GM18519 (cell line): Measurements from ENCODE around the gene ZNF562.
"Not testable (repeated sequence)": the region's sequence is repeated elsewhere in the genome, so short reads cannot be mapped to it uniquely, and the experiment has no call there.

Experiments used
- ATAC-seq: cut with Tn5 transposase; IDR thresholded peaks from one replicate; pipeline ENCODE4 v1.9.1; 2021; ENCODE audit warnings: mild to moderate bottlenecking, moderate library complexity; ENCODE audit not compliant: unreplicated experiment, low FRiP score

Gene ZNF562

GRCh38 chr19:9674663-9675357, at the start of gene ZNF562:
Gene ZNF562, minus strand, starts transcription at chr19:9675100. Its CDS starts 14,356 bp downstream, at chr19:9660744.
- ATAC-seq, result peak; percentile 59

GRCh38 chr19:9724157-9724556, 49.3 kb upstream of the ZNF562 start:
- ATAC-seq, result no peak

- no peak for ATAC-seq
Observed at GRCh38 chr19:9721861-9722260, 47.0 kb upstream of the ZNF562 start.

- ATAC-seq, result no peak
Observed at GRCh38 chr19:9720541-9720940, 45.6 kb upstream of the ZNF562 start.

GRCh38 chr19:9711815-9712214, 36.9 kb upstream of the ZNF562 start:
- no peak for ATAC-seq

- ATAC-seq, result no peak
Observed at GRCh38 chr19:9709305-9709704, 34.4 kb upstream of the ZNF562 start.

GRCh38 chr19:9705836-9706235, 30.9 kb upstream of the ZNF562 start:
- no peak for ATAC-seq

- ATAC-seq, result no peak
Observed at GRCh38 chr19:9702186-9702585, 27.3 kb upstream of the ZNF562 start.

GRCh38 chr19:9700229-9700981, 25.5 kb upstream of the ZNF562 start:
- no peak for ATAC-seq

- not testable (repeated sequence) for ATAC-seq
Observed at GRCh38 chr19:9690301-9690700, 15.4 kb upstream of the ZNF562 start.

GRCh38 chr19:9679996-9680395, 5.1 kb upstream of the ZNF562 start:
- ATAC-seq, result not testable (repeated sequence)

GRCh38 chr19:9675358-9675901, 530 bp upstream of the ZNF562 start:
- not testable (repeated sequence) for ATAC-seq

GRCh38 chr19:9673912-9674662, 813 bp downstream of the ZNF562 start:
- ATAC-seq, result no peak

- no peak for ATAC-seq
Observed at GRCh38 chr19:9672893-9673292, 2.0 kb downstream of the ZNF562 start.

GRCh38 chr19:9671655-9672054, 3.2 kb downstream of the ZNF562 start:
- no peak for ATAC-seq

- ATAC-seq, result no peak
Observed at GRCh38 chr19:9668544-9668943, 6.4 kb downstream of the ZNF562 start.

GRCh38 chr19:9667898-9668297, 7.0 kb downstream of the ZNF562 start:
- ATAC-seq, result no peak

- no peak for ATAC-seq
Observed at GRCh38 chr19:9658769-9659168, 16.1 kb downstream of the ZNF562 start.

- not testable (repeated sequence) for ATAC-seq
Observed at GRCh38 chr19:9653066-9653555, 21.8 kb downstream of the ZNF562 start.

GRCh38 chr19:9651464-9651863, 23.4 kb downstream of the ZNF562 start:
- not testable (repeated sequence) for ATAC-seq

- no peak for ATAC-seq
Observed at GRCh38 chr19:9650345-9650744, 24.6 kb downstream of the ZNF562 start.
